ENCODE measurements around the gene ARHGAP10. TPM values are rescaled to one million over a fixed set of nuclear protein-coding genes. Genes with fewer than 3 reads are reported as not detected.

The ARHGAP10 gene
- total and polyA plus RNA-seq, 4 experiments from 2014 or later = 6.4 to 8.3 (median 7.8) TPM

DNA sequence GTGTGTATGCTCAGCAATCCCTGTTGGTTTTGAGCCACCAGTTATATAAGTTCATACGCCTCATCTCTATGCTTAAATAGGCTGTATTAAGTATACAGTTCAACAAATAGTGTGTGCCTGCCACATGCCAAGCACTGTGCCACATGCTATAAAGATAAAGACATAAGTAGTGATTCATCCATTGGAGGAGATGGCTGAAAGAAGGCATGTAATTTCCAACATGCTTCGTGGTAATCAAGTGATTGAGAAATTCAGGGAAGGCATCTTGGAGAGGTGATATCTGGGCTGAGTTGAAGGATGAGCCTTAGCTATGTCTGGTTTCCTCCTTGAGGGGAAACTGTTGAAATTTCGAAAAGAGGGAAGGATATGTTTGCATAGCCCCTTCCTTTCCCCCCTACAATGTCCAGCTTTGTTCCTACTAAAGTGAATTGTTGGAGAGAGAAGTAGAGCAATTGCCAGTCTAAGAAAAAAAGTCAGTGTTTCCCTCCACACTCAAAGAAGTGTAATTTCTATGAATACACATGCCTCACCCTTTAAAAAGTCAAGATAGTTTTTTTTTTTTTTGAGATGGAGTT, 96.5 kb downstream of the ARHGAP10 start:
- Mint-ChIP-seq H3K27me3 (no peaks in the 10 kb centered on the region), H3K36me3 (peaks cover 8 to 32% of the 10 kb centered on the region in 2 donors), H3K4me1 (peaks cover 0 to 3% (median 0%) of the 10 kb centered on the region in 4 donors), H3K9me3 (peaks cover 0 to 2% (median 0%) of the 10 kb centered on the region in 8 donors), H3K4me3 (no peak overlapping the region), H3K27ac (no peak overlapping the region)
- H3K27ac ChIP-seq (ENCODE audit: low read depth, low read length) = no peak overlapping the region
- no peaks in the 10 kb centered on the region for H3K27me3 ChIP-seq (ENCODE audit: insufficient read depth, low read length)
- ChIA-PET CTCF (ENCODE audit: partially characterized antibody) (interaction anchor here (1.0 kb wide), 1 partner anchor 38 kb away, joined by 4 read pairs; no protein-coding TSS in a partner anchor), POLR2A (ENCODE audit: partially characterized antibody) (no interaction called here)
- no peaks in the 10 kb centered on the region for H3K9me3 ChIP-seq (ENCODE audit: control insufficient read depth in 1 of 2, low read length in 2 of 2)
- intact Hi-C loops (cut with micrococcal nuclease) = no loop called here
- no peak for DNase-seq
- no peaks in the 10 kb centered on the region for H3K4me1 ChIP-seq (ENCODE audit: insufficient read depth, low read length)
- H3K4me3 ChIP-seq (ENCODE audit: low read length in 2 of 2) = no peak overlapping the region
- H3K36me3 ChIP-seq (ENCODE audit: insufficient read depth, low read length) = no peaks in the 10 kb centered on the region

- H3K4me3 Mint-ChIP-seq = no peak overlapping the region
- DNase-seq = no peak
- no peak overlapping the region for H3K27ac ChIP-seq (ENCODE audit: low read depth, low read length)
- peaks cover 0 to 3% (median 0%) of the 10 kb centered on the region in 4 donors for H3K4me1 Mint-ChIP-seq
- peaks cover 0 to 2% (median 0%) of the 10 kb centered on the region in 8 donors for H3K9me3 Mint-ChIP-seq
- H3K4me1 ChIP-seq (ENCODE audit: insufficient read depth, low read length) = no peaks in the 10 kb centered on the region
- H3K36me3 ChIP-seq (ENCODE audit: insufficient read depth, low read length) = no peaks in the 10 kb centered on the region
- H3K4me3 ChIP-seq (ENCODE audit: low read length in 2 of 2) = no peak overlapping the region
- H3K9me3 ChIP-seq (ENCODE audit: control insufficient read depth in 1 of 2, low read length in 2 of 2) = no peaks in the 10 kb centered on the region
- H3K27me3 ChIP-seq (ENCODE audit: insufficient read depth, low read length) = no peaks in the 10 kb centered on the region
- no peaks in the 10 kb centered on the region for H3K27me3 Mint-ChIP-seq
- POLR2A ChIA-PET (ENCODE audit: partially characterized antibody) = no interaction called here
- intact Hi-C loops (cut with micrococcal nuclease) = no loop called here
- CTCF ChIA-PET (ENCODE audit: partially characterized antibody) = interaction anchor here (1.3 kb wide), 1 partner anchor 37 kb away, joined by 6 read pairs; no protein-coding TSS in a partner anchor
- H3K27ac Mint-ChIP-seq = peak overlapping the region in 2 of 7 donors; percentile 36 to 48
- peaks cover 5 to 29% of the 10 kb centered on the region in 2 donors for H3K36me3 Mint-ChIP-seq
Observed at GRCh38 chr4:147829401-147830101, 97.7 kb downstream of the ARHGAP10 start.

- Mint-ChIP-seq H3K9me3 (peaks cover 0 to 2% (median 0%) of the 10 kb centered on the region in 8 donors), H3K4me1 (peaks cover 0 to 5% (median 0%) of the 10 kb centered on the region in 4 donors), H3K27me3 (no peaks in the 10 kb centered on the region), H3K4me3 (no peak overlapping the region), H3K36me3 (peaks cover 4 to 25% of the 10 kb centered on the region in 2 donors), H3K27ac (no peak overlapping the region)
- Histone ChIP-seq H3K27ac (ENCODE audit: low read depth, low read length) (no peak overlapping the region), H3K9me3 (ENCODE audit: control insufficient read depth in 1 of 2, low read length in 2 of 2) (no peaks in the 10 kb centered on the region), H3K36me3 (ENCODE audit: insufficient read depth, low read length) (no peaks in the 10 kb centered on the region), H3K4me1 (ENCODE audit: insufficient read depth, low read length) (no peaks in the 10 kb centered on the region), H3K27me3 (ENCODE audit: insufficient read depth, low read length) (no peaks in the 10 kb centered on the region), H3K4me3 (ENCODE audit: low read length in 2 of 2) (no peak overlapping the region)
- DNase-seq = no peak
- POLR2A ChIA-PET (ENCODE audit: partially characterized antibody) = no interaction called here
- CTCF ChIA-PET (ENCODE audit: partially characterized antibody) = interaction anchor here (1.3 kb wide), 1 partner anchor 36 kb away, joined by 6 read pairs; no protein-coding TSS in a partner anchor
- intact Hi-C loops (cut with micrococcal nuclease) = no loop called here
Observed at GRCh38 chr4:147830102-147830463, 98.2 kb downstream of the ARHGAP10 start.

DNA sequence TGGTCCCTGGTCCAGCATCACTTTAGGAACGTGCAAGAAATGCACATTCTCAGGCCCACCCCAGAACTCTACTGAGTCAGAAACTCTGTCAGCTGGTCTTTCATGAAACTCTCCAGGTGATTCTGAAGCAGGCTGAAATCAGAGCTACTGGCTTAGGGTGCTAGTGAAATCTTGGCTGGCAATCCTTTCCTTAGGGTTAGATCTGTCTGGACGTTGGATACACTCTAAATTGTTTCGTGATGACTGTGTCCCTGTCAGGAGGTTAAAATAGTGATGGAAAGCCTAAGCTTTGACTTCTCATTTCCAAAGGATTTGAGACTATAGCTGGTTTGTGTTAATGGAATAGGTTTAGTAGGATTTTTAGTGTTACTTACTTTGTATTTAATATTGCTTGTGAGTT, 99.1 kb downstream of the ARHGAP10 start:
- H3K27me3 ChIP-seq (ENCODE audit: insufficient read depth, low read length) = no peaks in the 10 kb centered on the region
- Mint-ChIP-seq H3K4me3 (no peak overlapping the region), H3K9me3 (peaks cover 0 to 2% (median 0%) of the 10 kb centered on the region in 8 donors), H3K4me1 (peaks cover 0 to 5% (median 0%) of the 10 kb centered on the region in 4 donors), H3K27ac (no peak overlapping the region), H3K27me3 (no peaks in the 10 kb centered on the region), H3K36me3 (peaks cover 4 to 20% of the 10 kb centered on the region in 2 donors)
- H3K4me3 ChIP-seq (ENCODE audit: low read length in 2 of 2) = no peak overlapping the region
- intact Hi-C loops (cut with micrococcal nuclease) = no loop called here
- CTCF ChIA-PET (ENCODE audit: partially characterized antibody) = interaction anchor here (1.2 kb wide), 1 partner anchor 36 kb away, joined by 3 read pairs; no protein-coding TSS in a partner anchor
- POLR2A ChIA-PET (ENCODE audit: partially characterized antibody) = no interaction called here
- H3K9me3 ChIP-seq (ENCODE audit: control insufficient read depth in 1 of 2, low read length in 2 of 2) = no peaks in the 10 kb centered on the region
- no peak overlapping the region for H3K27ac ChIP-seq (ENCODE audit: low read depth, low read length)
- no peaks in the 10 kb centered on the region for H3K36me3 ChIP-seq (ENCODE audit: insufficient read depth, low read length)
- no peak for DNase-seq
- H3K4me1 ChIP-seq (ENCODE audit: insufficient read depth, low read length) = no peaks in the 10 kb centered on the region

- Mint-ChIP-seq H3K4me1 (peaks cover 0 to 5% (median 4%) of the 10 kb centered on the region in 4 donors), H3K36me3 (peaks cover 4 to 18% of the 10 kb centered on the region in 2 donors), H3K9me3 (peaks cover 0 to 2% (median 0%) of the 10 kb centered on the region in 8 donors), H3K27me3 (no peaks in the 10 kb centered on the region), H3K27ac (no peak overlapping the region), H3K4me3 (no peak overlapping the region)
- Histone ChIP-seq H3K36me3 (ENCODE audit: insufficient read depth, low read length) (no peaks in the 10 kb centered on the region), H3K9me3 (ENCODE audit: control insufficient read depth in 1 of 2, low read length in 2 of 2) (no peaks in the 10 kb centered on the region), H3K27me3 (ENCODE audit: insufficient read depth, low read length) (no peaks in the 10 kb centered on the region), H3K27ac (ENCODE audit: low read depth, low read length) (no peak overlapping the region), H3K4me3 (ENCODE audit: low read length in 2 of 2) (no peak overlapping the region), H3K4me1 (ENCODE audit: insufficient read depth, low read length) (no peaks in the 10 kb centered on the region)
- DNase-seq = no peak
- ChIA-PET CTCF (ENCODE audit: partially characterized antibody) (interaction anchor here (1.2 kb wide), 1 partner anchor 36 kb away, joined by 3 read pairs; no protein-coding TSS in a partner anchor), POLR2A (ENCODE audit: partially characterized antibody) (no interaction called here)
- intact Hi-C loops (cut with micrococcal nuclease) = no loop called here
Observed at GRCh38 chr4:147831551-147832171, 99.8 kb downstream of the ARHGAP10 start.

GRCh38 chr4:147833254-147833653, 101.4 kb downstream of the ARHGAP10 start:
- peaks cover 0 to 2% (median 0%) of the 10 kb centered on the region in 8 donors for H3K9me3 Mint-ChIP-seq
- peaks cover 0 to 7% (median 7%) of the 10 kb centered on the region in 4 donors for H3K4me1 Mint-ChIP-seq
- POLR2A ChIA-PET (ENCODE audit: partially characterized antibody) = no interaction called here
- no peaks in the 10 kb centered on the region for H3K4me1 ChIP-seq (ENCODE audit: insufficient read depth, low read length)
- H3K36me3 ChIP-seq (ENCODE audit: insufficient read depth, low read length) = no peaks in the 10 kb centered on the region
- H3K27me3 ChIP-seq (ENCODE audit: insufficient read depth, low read length) = no peaks in the 10 kb centered on the region
- no peak overlapping the region for H3K27ac Mint-ChIP-seq
- no peak overlapping the region for H3K4me3 ChIP-seq (ENCODE audit: low read length in 2 of 2)
- H3K27ac ChIP-seq (ENCODE audit: low read depth, low read length) = no peak overlapping the region
- H3K4me3 Mint-ChIP-seq = no peak overlapping the region
- H3K9me3 ChIP-seq (ENCODE audit: control insufficient read depth in 1 of 2, low read length in 2 of 2) = no peaks in the 10 kb centered on the region
- H3K27me3 Mint-ChIP-seq = no peaks in the 10 kb centered on the region
- DNase-seq = no peak
- intact Hi-C loops (cut with micrococcal nuclease) = no loop called here
- CTCF ChIA-PET (ENCODE audit: partially characterized antibody) = interaction anchor here (0.6 to 0.9 kb wide), 2 partner anchors 9 to 70 kb away, joined by 3 to 5 read pairs; no protein-coding TSS in a partner anchor
- H3K36me3 Mint-ChIP-seq = peaks cover 4 to 18% of the 10 kb centered on the region in 2 donors

DNA sequence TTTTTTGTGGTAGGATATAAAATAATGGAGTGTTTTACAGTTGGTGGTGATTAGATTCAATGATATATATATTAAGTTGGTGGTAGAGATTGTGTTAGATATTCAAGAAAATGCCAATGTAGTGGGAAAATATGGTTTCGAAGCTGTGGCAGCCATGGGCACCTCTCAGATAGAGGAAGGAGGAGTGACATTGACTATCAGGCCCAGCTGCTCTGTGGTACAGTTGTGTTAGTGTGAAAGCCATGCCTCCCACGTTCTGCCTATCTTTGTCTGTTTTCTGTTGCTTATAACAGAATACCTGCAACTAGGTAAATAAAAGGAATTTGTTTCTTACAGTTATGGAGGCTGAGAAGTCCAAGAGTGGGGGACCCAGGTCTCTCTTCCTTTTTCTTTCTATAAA, 101.9 kb downstream of the ARHGAP10 start:
- H3K9me3 Mint-ChIP-seq = peaks cover 0 to 2% (median 0%) of the 10 kb centered on the region in 8 donors
- Histone ChIP-seq H3K27me3 (ENCODE audit: insufficient read depth, low read length) (no peaks in the 10 kb centered on the region), H3K36me3 (ENCODE audit: insufficient read depth, low read length) (no peaks in the 10 kb centered on the region), H3K4me1 (ENCODE audit: insufficient read depth, low read length) (no peaks in the 10 kb centered on the region), H3K9me3 (ENCODE audit: control insufficient read depth in 1 of 2, low read length in 2 of 2) (no peaks in the 10 kb centered on the region), H3K27ac (ENCODE audit: low read depth, low read length) (no peak overlapping the region), H3K4me3 (ENCODE audit: low read length in 2 of 2) (no peak overlapping the region)
- no peak overlapping the region for H3K4me3 Mint-ChIP-seq
- no peak overlapping the region for H3K27ac Mint-ChIP-seq
- peaks cover 4 to 18% of the 10 kb centered on the region in 2 donors for H3K36me3 Mint-ChIP-seq
- DNase-seq = no peak
- H3K4me1 Mint-ChIP-seq = peaks cover 0 to 7% (median 5%) of the 10 kb centered on the region in 4 donors
- ChIA-PET POLR2A (ENCODE audit: partially characterized antibody) (no interaction called here), CTCF (ENCODE audit: partially characterized antibody) (interaction anchor here (0.8 to 0.9 kb wide), 2 partner anchors 9 to 33 kb away, joined by 3 to 5 read pairs; no protein-coding TSS in a partner anchor)
- intact Hi-C loops (cut with micrococcal nuclease) = no loop called here
- H3K27me3 Mint-ChIP-seq = no peaks in the 10 kb centered on the region
